Measurements from ENCODE around the gene KCNK13.
"Not testable (repeated sequence)": the region's sequence is repeated elsewhere in the genome, so short reads cannot be mapped to it uniquely, and the experiment has no call there.

Gene KCNK13

DNA sequence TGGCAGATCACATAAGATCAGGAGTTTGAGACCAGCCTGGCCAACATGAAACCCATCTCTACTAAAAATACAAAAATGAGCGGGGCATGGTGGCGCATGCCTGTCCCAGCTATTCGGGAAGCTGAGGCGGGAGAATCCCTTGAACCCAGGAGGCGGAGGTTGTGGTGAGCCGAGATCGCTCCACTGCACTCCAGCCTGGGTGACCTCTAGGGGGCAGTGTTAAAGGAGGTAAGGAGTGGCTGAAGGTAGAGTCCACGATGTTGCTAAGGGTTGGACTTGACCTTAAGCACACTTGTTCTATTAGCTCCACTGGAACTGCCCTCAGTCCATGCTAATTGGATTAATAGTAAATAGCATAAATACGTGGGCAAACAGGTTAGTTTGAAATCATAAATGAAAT is 132.1 kb downstream of the KCNK13 start:
- DNase-seq (ENCODE audit: low spot score), result no peak

DNA sequence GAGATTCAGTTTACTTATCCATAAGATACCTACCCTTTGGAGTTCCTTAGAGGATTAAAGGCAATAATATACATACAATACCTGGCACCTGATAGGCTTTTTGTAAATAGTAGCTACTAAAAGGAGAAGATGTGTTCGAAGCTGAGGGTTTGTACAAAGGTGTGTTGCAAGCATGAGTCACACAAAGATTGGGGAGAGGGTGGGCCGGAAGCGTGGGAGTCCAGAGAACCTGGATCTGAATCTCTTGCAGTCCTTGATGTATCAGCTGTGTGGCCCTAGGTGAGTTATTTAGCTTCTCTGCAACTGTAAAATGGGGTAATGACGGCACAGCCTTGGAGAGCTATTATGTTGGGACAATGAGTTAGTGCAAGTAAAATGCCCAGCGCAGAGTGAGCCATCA is 132.9 kb downstream of the KCNK13 start:
- DNase-seq (ENCODE audit: low spot score), result no peak

DNA sequence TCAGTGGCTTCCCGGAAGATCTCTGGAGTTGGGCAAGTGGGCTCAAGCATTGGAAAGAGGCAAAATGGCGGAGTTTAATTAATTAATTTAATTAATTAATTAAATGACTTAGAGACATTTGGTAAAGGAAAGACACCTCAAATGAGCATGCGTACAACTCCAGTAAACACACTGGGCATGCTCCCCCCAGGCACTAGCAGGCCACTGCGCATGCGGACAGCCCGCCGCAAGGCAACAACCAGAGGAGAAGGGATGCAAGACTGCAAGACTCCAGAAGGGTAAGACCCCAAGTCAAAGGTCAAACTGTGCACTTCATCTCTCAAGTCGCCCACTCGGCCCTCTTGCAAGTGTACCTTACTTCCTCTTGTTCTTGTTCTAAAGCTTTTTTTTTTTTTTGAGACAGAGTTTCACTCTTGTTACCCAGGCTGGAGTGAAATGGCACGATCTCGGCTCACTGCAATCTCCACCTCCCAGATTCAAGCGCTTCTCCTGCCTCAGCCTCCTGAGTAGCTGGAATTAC is 136.8 kb downstream of the KCNK13 start:
- DNase-seq (ENCODE audit: low spot score), result no peak

DNA sequence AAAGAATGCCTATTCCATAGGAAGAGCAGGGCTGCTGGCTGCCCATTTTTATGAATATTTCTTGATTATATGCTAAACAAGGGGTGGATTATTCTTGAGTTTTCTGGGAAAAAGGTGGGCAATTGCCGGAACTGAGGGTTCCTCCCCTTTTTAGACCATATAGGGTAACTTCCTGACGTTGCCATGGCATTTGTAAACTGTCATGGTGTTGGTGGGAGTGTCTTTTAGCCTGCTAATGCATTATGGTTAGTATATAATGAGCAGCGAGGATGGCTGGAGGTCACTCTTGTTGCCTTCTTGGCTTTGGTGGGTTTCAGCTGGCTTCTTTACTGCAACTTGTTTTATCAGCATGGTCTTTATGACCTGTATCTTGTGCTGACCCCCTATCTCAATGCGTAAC is 138.8 kb downstream of the KCNK13 start:
- DNase-seq (ENCODE audit: low spot score), result not testable (repeated sequence)

DNA sequence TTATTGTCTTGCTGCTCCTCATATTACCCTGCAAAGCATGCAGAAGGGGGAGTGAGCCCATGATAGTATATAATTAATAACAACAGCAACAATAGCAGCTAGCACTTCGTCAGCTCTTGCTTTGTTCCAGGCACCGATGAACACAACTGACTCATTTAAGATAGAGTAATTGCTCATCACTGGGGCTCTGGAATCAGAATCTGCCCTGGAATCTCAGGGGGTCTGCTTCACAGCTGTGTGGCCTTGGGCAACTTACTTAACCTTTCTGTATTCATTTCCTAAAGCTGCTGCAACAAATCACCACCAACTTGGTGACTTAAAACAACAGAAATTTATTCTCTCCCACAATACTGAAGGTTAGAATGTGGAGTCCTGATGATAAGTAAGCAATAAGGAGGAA is 139.6 kb downstream of the KCNK13 start:
- no peak for DNase-seq (ENCODE audit: low spot score)

DNA sequence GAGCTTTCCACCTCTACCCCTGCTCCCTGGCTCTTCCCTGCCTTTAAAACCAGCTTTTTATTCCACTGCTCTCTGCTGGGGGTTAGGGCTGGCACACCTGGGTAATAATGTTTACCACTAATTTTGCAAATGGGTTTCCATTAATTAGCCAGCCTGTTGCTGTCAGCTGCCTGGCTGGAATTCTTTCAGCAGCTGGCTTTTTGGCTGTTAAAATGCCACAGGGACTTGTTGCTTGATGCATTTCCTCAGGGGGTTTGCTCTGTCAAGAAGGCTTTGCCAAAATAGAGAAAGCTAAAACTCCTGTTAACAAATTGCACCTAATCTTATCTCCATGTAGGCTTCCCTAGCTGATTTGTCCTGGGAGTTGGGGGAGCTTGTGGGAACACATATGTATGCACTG is 142.7 kb downstream of the KCNK13 start:
- no peak for DNase-seq (ENCODE audit: low spot score)

DNA sequence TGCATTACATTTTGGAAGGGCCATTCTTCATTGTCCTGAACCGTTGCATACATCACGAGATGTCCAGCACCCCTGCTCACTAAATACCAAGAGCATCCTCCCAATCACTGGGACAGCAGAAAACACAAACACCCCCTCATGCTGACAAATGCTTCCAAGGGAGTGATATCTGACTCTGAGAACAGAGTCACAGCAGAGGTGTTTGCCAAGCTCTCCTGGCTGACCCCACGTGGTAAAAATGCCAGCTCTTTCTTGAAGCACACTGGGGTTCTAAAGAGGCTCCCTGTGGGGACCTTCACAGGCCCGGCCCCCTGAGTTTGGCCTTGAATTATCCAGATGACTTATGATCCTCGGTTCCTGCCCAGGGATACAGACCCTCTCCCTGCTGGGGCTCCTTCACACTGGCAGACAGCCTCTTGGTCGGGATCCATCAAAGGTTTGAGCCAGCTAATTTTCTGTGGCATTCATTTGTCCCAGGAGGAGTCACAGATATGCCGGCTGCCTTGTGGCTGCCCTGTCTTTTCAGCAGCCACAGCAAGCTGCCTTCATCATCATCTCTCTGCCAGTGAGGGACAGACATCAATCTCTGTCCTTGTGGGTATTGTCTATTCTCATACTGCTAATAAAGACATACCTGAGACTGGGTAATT is 151.4 kb downstream of the KCNK13 start:
- DNase-seq (ENCODE audit: low spot score), result no peak

DNA sequence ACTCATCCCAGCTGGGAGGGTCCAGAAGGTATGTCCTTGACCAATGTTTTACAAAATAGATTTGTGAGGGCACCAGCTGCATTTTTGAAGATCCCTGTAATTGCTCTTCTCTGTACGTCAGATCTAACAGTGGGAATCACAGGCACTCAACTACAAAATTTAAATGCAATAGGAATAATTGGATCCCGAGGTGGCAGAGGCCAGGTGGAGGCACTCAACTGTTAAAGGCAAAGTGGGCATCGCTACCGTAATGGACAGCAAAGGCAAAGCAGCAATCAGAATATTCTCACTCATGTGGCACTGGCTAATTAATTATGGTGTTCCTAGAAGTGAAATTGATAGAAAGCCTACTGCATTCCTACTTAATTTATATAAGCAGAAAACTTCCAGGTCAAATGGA is 166.7 kb downstream of the KCNK13 start:
- DNase-seq (ENCODE audit: low spot score), result no peak

DNA sequence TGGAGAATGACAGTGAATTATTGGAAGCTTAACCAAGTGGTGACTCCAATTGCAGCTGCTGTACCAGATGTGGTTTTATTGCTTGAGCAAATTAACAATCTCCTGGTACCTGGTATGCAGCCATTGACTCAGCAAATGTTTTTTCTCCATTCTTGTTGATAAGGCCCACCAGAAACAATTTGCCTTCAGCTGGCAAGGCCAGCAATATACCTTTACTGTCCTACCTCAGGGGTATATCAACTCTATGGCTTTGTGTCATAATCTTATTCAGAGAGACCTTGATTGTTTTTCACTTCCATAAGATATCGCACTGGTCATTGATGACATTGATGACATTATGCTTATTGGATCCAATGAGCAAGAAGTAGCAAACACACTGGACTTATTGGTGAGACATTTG is 168.1 kb downstream of the KCNK13 start:
- DNase-seq (ENCODE audit: low spot score), result not testable (repeated sequence)
